ENCODE measurements around the gene SETBP1.

The SETBP1 gene

GRCh38 chr18:44870631-44871502 is 190.2 kb downstream of the SETBP1 start:
- DNase-seq (ENCODE audit: low read depth in 2 of 2): no peak

- DNase-seq (ENCODE audit: low read depth in 2 of 2): no peak
Observed at GRCh38 chr18:44871771-44872170, 191.1 kb downstream of the SETBP1 start.

DNA sequence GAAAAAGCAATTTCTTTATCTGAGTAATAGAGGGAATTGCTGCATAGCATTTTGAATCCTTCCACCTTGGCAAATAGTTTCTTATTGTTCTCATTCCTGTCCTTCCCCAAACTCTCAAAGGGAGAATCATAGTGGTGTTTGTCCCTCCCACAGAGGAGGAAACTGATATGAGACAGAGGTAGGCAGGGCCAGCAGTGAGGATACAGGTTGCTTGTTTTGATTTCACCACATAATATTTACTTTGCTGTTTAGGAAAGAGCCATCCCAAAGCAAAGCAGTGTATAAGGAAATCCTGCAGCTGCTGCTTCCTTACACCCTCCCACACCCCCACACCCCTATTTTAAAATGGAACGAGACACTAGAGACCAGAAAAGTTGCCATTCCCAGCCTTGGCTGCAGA is 195.3 kb downstream of the SETBP1 start:
- no peak for DNase-seq (ENCODE audit: low read depth in 2 of 2)

- DNase-seq (ENCODE audit: low read depth in 2 of 2): no peak
Observed at GRCh38 chr18:44876755-44877154, 196.1 kb downstream of the SETBP1 start.

DNA sequence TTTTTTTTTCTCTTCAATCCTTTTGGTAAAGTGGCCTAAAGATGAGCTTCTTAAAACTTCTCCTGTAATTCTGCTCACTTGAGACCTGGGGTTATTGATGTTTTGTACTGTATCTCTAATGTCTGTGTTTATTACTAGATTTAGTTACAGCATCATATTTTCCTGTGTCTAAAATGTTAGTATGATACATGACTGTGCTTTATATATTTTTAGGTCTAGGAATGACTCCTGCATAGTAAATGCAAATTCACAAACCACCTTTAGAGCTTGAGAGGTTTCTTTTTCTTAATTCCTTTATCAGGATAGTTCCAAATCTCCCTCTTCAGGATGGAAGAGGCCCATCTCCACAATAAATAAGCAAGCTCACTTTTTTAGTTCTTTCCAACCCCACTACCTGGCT is 197.6 kb downstream of the SETBP1 start:
- DNase-seq (ENCODE audit: low read depth in 2 of 2): no peak

- DNase-seq (ENCODE audit: low read depth in 2 of 2): no peak
Observed at GRCh38 chr18:44880170-44880569, 199.5 kb downstream of the SETBP1 start.

GRCh38 chr18:44881461-44882162 is 200.9 kb downstream of the SETBP1 start:
- no peak for DNase-seq (ENCODE audit: low read depth in 2 of 2)

GRCh38 chr18:44882163-44882868 is 201.6 kb downstream of the SETBP1 start:
- no peak for DNase-seq (ENCODE audit: low read depth in 2 of 2)

DNA sequence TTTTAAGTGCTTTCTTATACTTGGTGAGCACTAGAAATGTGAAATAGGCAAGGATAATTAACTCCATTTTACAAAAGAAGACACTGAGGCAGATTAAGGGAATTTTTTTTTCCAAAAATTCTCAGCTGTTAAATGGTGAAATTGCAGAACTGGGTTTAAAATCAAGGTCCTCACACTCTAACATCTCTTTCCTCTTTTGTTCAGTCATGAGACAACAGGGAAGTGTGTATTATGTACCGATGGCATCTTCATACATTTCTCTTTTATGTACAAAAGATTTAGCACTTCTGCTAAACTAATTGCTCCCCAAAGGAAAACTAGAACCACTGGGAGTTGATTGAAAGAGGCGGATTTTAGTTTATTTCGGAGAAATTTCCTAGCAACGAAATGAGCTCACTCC is 203.0 kb downstream of the SETBP1 start:
- DNase-seq (ENCODE audit: low read depth in 2 of 2): no peak

GRCh38 chr18:44884431-44884830 is 203.7 kb downstream of the SETBP1 start:
- DNase-seq (ENCODE audit: low read depth in 2 of 2): no peak

GRCh38 chr18:44885507-44885906 is 204.8 kb downstream of the SETBP1 start:
- DNase-seq (ENCODE audit: low read depth in 2 of 2): no peak

GRCh38 chr18:44887227-44887631 is 206.5 kb downstream of the SETBP1 start:
- DNase-seq (ENCODE audit: low read depth in 2 of 2): peak; percentile 39 to 53

GRCh38 chr18:44889111-44889510 is 208.4 kb downstream of the SETBP1 start:
- no peak for DNase-seq (ENCODE audit: low read depth in 2 of 2)

DNA sequence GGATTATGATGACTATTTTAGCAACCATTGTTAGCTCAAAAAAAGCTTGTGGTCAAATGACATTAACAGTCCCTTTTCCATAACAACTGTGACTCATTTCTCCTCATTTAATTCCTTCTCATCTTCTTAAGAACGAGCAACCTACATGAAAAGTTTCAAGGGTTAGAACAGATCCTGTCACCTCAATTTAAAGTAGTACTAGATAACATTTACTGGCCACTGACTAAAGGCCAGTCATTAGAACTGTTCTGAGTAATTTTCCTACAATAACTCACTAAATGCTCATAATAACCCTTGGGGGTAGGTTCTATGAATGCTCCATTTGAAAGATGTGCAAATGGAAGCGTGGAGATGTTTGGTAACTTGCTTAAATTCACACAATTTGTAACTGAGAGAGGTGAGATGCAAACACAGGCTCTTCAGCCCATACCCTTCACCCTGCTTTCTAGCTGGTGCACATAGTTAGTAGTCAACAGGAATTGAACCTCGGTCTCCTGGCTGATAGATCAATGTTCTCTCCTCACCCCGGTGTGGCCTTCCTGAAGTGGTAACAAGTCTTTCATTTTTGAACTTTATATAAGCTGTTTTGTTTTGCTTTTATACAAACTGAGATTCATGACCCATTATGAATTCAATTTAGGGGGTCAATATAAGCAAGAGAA is 212.5 kb downstream of the SETBP1 start:
- DNase-seq (ENCODE audit: low read depth in 2 of 2): no peak

DNA sequence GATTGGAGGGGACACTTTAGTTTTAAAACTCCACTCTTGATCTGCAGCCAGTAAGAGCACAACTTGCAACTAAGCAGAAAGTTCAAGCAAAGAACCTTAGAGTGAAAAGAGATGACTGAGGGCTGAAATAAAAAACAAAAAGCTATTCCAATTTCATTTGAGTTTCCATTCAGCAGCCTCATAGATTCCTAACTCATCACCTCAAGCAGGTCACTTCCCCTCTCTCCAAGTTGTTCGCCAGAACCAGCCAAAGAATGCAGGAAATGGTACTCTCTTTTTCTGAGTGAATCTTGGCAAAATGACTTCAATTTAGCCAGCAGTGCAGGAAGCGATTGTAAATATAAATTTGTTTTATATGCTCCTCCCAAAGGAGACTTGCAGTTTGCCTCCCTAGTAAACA is 213.3 kb downstream of the SETBP1 start:
- DNase-seq (ENCODE audit: low read depth in 2 of 2): no peak

DNA sequence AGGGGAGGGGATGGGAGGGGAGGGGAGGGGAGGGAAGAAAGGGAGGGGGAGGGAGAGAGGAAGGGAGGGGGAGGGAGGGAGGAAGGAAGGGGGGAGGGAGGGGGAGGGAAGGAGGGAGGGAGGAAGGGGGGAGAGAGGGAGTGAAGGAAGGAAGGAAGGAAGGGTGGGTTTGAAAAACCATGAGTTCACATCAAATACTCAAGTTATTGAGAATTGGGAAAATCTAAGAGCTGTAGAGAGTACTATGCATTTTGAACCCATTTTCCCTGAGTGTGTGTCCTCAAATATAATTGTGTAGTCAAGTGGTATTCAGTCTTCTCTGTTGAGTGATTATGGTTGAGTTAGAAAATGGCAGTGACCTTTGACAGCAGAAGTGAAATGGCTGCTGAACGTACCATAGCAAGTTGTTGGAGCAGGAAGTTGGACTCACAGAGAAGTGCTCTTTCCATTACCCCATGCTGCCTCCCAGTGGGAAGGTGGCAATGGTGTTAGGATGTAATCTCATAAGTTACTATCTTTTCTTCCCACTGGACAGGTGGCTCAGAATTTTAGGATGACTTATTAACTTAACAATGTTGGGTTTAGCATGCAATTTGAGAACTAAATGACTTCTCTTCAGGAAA is 214.6 kb downstream of the SETBP1 start:
- no peak for DNase-seq (ENCODE audit: low read depth in 2 of 2)

DNA sequence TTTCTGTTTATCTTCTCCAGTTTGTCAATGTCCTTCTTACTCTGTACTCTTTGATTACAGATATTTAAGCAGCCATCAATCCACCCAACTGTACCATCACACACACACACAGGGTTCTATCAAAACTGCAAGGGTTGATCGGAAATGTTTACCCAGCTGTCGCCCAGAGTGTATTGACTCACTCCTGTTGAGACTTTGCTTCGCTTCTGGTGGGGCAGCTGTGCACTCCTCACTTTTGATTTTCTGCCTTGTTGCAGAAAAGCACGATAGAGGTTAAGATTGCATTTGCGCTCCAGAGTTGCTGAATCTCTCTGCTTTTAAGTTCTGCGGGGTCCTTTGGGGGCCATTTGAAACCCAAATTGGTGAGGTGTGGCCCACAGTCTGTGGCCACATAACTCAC is 216.2 kb downstream of the SETBP1 start:
- no peak for DNase-seq (ENCODE audit: low read depth in 2 of 2)

GRCh38 chr18:44897411-44897810 is 216.7 kb downstream of the SETBP1 start:
- DNase-seq (ENCODE audit: low read depth in 2 of 2): no peak

GRCh38 chr18:44897816-44898215 is 217.1 kb downstream of the SETBP1 start:
- DNase-seq (ENCODE audit: low read depth in 2 of 2): no peak

GRCh38 chr18:44898498-44898897 is 217.8 kb downstream of the SETBP1 start:
- DNase-seq (ENCODE audit: low read depth in 2 of 2): no peak

GRCh38 chr18:44899832-44900231 is 219.1 kb downstream of the SETBP1 start:
- no peak for DNase-seq (ENCODE audit: low read depth in 2 of 2)

GRCh38 chr18:44900627-44901026 is 219.9 kb downstream of the SETBP1 start:
- DNase-seq (ENCODE audit: low read depth in 2 of 2): no peak

All from stimulated activated CD8-positive, alpha-beta memory T cell treated with anti-CD3 and anti-CD28 coated beads, Interleukin-15, amount 100 ng/mL, for 48 hours (primary cell).